HepG2 (cell line): ENCODE data around the gene SEMA3F. TPM values are rescaled to one million over a fixed set of nuclear protein-coding genes. Genes with fewer than 3 reads are reported as not detected.

ENCODE experiments used
- CENPX ChIP-seq: sonication (generic); formaldehyde crosslinking; IDR thresholded peaks from 2 replicates; pipeline ENCODE4 v1.9.0; 2021; ENCODE audit warnings: mild to moderate bottlenecking, missing genetic modification reagents, moderate library complexity
- FLYWCH1 ChIP-seq: sonication (generic); formaldehyde crosslinking; IDR thresholded peaks from 2 replicates; pipeline ENCODE4 v1.8.1; 2023; ENCODE audit warnings: mild to moderate bottlenecking, missing genetic modification reagents
- FOSL1 ChIP-seq: sonication (generic); formaldehyde crosslinking; IDR thresholded peaks from 2 replicates; pipeline ENCODE4 v1.9.0; 2021; ENCODE audit warnings: missing genetic modification reagents, borderline replicate concordance
- FOXP1 ChIP-seq, 2 experiments: fragments of 450-650 bp in 1 of 2; IDR thresholded peaks; 2 replicates each; pipeline ENCODE4 v1.6.1; 2017 to 2018; ENCODE audit warnings: antibody characterized with exemption in 1 of 2
- GATAD2A ChIP-seq: IDR thresholded peaks from 2 replicates; pipeline ENCODE4 v1.6.1; 2016
- GLI4 ChIP-seq: sonication (generic); formaldehyde crosslinking; IDR thresholded peaks from 2 replicates; pipeline ENCODE4 v1.5.1; 2020; ENCODE audit warnings: missing genetic modification reagents, mild to moderate bottlenecking, moderate library complexity, borderline replicate concordance
- HDAC1 ChIP-seq: sonication (generic); formaldehyde crosslinking; IDR thresholded peaks from 2 replicates; pipeline ENCODE4 v1.5.1; 2020; ENCODE audit warnings: mild to moderate bottlenecking, missing genetic modification reagents
- KLF11 ChIP-seq: IDR thresholded peaks from 2 replicates; pipeline ENCODE4 v1.6.1; 2016; ENCODE audit warnings: missing compliant biosample characterization
- MTF1 ChIP-seq: sonication (generic); formaldehyde crosslinking; IDR thresholded peaks from 2 replicates; pipeline ENCODE4 v1.5.0; 2020; ENCODE audit warnings: missing genetic modification reagents
- NFE2L1 ChIP-seq: sonication (generic); formaldehyde crosslinking; IDR thresholded peaks from 2 replicates; pipeline ENCODE4 v1.4.0; 2020; ENCODE audit warnings: missing genetic modification reagents, mild to moderate bottlenecking, borderline replicate concordance
- TBP ChIP-seq: sonication (generic); formaldehyde crosslinking; IDR thresholded peaks from 2 replicates; pipeline ENCODE4 v1.5.0; 2020; ENCODE audit warnings: missing genetic modification reagents
- TCF12 ChIP-seq, 2 experiments: fragments of 450-650 bp in 1 of 2; sonication (generic) in 1 of 2; formaldehyde crosslinking in 1 of 2; IDR thresholded peaks; 2 replicates each; pipeline versions ENCODE4 v1.6.1 to v1.8.0; 2017 to 2022; ENCODE audit warnings: antibody characterized with exemption in 1 of 2, mild to moderate bottlenecking in 1 of 2, missing genetic modification reagents in 1 of 2, moderate library complexity in 1 of 2
- TGIF2 ChIP-seq: IDR thresholded peaks from 2 replicates; pipeline ENCODE4 v1.6.1; 2016; ENCODE audit warnings: control low read depth, missing compliant biosample characterization
- ZNF264 ChIP-seq: sonication (generic); formaldehyde crosslinking; IDR thresholded peaks from 2 replicates; pipeline ENCODE4 v1.4.0; 2020; ENCODE audit warnings: missing genetic modification reagents
- ZNF292 ChIP-seq: sonication (generic); formaldehyde crosslinking; IDR thresholded peaks from 2 replicates; pipeline ENCODE4 v1.8.1; 2022; ENCODE audit warnings: mild to moderate bottlenecking, low read depth, missing genetic modification reagents, borderline replicate concordance
- ZNF543 ChIP-seq: sonication (generic); formaldehyde crosslinking; IDR thresholded peaks from 2 replicates; pipeline ENCODE4 v1.4.0; 2020; ENCODE audit warnings: mild to moderate bottlenecking, missing genetic modification reagents
- ZNF720 ChIP-seq: sonication (generic); formaldehyde crosslinking; IDR thresholded peaks from 2 replicates; pipeline ENCODE4 v1.4.0; 2020; ENCODE audit warnings: missing genetic modification reagents
- ZNF746 ChIP-seq: sonication (generic); formaldehyde crosslinking; IDR thresholded peaks from 2 replicates; pipeline ENCODE4 v1.8.0; 2022; ENCODE audit warnings: mild to moderate bottlenecking, missing genetic modification reagents
- polyA plus RNA-seq, 8 experiments: library from polyadenylated mRNA; depleted of rRNA in 3 of 8; stranded (reverse) in 7 of 8; unstranded in 1 of 8; fragments of >200 nt; fragmentation: Illumina TruSeq in 4 of 8; extraction: Trizol in 4 of 8; gene quantifications; 2 replicates each; pipeline versions ENCODE4 v1.2.1 to v1.2.3, GENCODE V29; 2011 to 2016; ENCODE audit warnings: low read depth in 4 of 8, missing spikeins in 1 of 8, mixed read lengths in 1 of 8; ENCODE audit not compliant: insufficient read depth in 1 of 8
- total RNA-seq, 5 experiments: library from RNA; depleted of rRNA; stranded (reverse); fragments of >200 nt; fragmentation: Illumina TruSeq; extraction: Trizol; gene quantifications; 2 replicates each; pipeline ENCODE4 v1.2.3, GENCODE V29; 2016; ENCODE audit warnings: low read depth in 1 of 5
- TF ChIP-seq, protein P1 (sequence below): IDR thresholded peaks from 2 replicates; pipeline ENCODE4 v1.6.1; 2018; ENCODE audit warnings: missing genetic modification reagents, mild to moderate bottlenecking, missing compliant biosample characterization
- TF ChIP-seq, protein P2 (sequence below): sonication (generic); formaldehyde crosslinking; IDR thresholded peaks from 2 replicates; pipeline ENCODE4 v1.5.0; 2020; ENCODE audit warnings: missing genetic modification reagents
- TF ChIP-seq, protein P3 (sequence below): fragments of 450-650 bp; IDR thresholded peaks from 2 replicates; pipeline ENCODE4 v1.6.1; 2016
- TF ChIP-seq, protein P4 (sequence below): sonication (generic); formaldehyde crosslinking; IDR thresholded peaks from 2 replicates; pipeline ENCODE4 v1.9.0; 2021; ENCODE audit warnings: missing genetic modification reagents, mild to moderate bottlenecking, borderline replicate concordance

SEMA3F gene
- total and polyA plus RNA-seq, 2 of the 13 experiments (the other 11 are each of a cell fraction or from before 2014, with no cell fraction given) = 7.6 to 17.2 TPM

DNA sequence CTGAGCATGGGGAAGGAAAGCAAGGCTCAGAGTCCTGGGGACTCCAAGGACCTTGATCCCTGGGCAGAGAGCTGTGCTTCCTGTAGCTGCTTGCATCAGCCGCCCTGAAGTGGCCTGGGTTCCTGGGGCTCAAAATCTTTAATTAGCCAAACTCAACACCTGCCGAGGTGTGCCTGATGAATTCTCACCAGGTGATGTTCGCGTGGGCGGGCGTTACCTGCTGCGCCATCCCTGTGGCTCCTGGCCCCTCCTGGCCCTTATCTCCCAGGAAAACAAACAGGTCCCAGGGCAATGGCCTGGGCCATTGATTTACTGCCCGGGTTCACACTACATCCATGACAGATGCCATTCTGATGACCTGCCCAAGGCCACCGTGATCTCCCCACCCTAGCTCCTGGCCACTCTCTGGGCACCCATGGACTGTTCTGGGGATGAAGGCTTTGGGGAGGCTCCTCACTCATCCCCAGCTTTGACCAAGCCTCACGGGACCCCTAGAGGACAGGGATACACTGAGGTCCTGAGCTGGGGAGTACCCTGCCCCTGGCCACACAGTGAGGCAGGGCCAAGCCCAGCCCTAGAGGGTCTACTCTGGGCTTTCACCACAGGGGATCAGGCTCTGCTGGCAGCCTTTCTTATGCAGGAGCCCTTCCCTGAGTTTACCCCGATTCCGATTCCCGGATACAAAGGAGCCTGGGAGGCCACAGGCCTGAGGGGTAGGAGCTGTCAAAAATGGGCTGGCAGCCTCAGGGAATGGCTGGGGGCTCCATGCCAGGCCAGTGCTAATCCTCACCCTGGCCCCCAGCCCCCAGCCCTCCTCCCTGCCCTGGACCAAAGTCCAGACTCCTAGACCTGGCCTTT is 55.6 kb downstream of the SEMA3F start (continued):
- TF ChIP-seq, protein P1, sequence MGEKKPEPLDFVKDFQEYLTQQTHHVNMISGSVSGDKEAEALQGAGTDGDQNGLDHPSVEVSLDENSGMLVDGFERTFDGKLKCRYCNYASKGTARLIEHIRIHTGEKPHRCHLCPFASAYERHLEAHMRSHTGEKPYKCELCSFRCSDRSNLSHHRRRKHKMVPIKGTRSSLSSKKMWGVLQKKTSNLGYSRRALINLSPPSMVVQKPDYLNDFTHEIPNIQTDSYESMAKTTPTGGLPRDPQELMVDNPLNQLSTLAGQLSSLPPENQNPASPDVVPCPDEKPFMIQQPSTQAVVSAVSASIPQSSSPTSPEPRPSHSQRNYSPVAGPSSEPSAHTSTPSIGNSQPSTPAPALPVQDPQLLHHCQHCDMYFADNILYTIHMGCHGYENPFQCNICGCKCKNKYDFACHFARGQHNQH = peak; percentile 63; the same call in 1 of the 2 replicates
- no peak for TF ChIP-seq TBP (CRISPR knock-in tag)
- no peak for TF ChIP-seq FLYWCH1
- TF ChIP-seq NFE2L1 (CRISPR knock-in tag) = no peak
- peak; percentile 89 for TF ChIP-seq GATAD2A
- 0 out of 2 replicates have a peak, but pooled peaks have one; percentile 43 for TF ChIP-seq GLI4
- TF ChIP-seq MTF1 = no peak
- no peak for TF ChIP-seq CENPX
- peak; percentile 57; the same call in 1 of the 2 replicates for TF ChIP-seq ZNF746
- TF ChIP-seq FOSL1 (CRISPR knock-in tag) = no peak; the same call in 1 of the 2 replicates
- TF ChIP-seq TCF12 (IDR thresholded peaks at IDR 0.05) = no peak
- TF ChIP-seq TCF12 (CRISPR knock-in tag; IDR thresholded peaks at IDR 0.05) = 0 out of 2 replicates have a peak, but pooled peaks have one; percentile 15
- TF ChIP-seq, protein P2, sequence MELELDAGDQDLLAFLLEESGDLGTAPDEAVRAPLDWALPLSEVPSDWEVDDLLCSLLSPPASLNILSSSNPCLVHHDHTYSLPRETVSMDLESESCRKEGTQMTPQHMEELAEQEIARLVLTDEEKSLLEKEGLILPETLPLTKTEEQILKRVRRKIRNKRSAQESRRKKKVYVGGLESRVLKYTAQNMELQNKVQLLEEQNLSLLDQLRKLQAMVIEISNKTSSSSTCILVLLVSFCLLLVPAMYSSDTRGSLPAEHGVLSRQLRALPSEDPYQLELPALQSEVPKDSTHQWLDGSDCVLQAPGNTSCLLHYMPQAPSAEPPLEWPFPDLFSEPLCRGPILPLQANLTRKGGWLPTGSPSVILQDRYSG (CRISPR knock-in tag) = no peak
- 0 out of 2 replicates have a peak, but pooled peaks have one; percentile 42 for TF ChIP-seq ZNF264 (CRISPR knock-in tag)
- TF ChIP-seq FOXP1 (IDR thresholded peaks at IDR 0.05) = no peak
- peak; percentile 77; the same call in 1 of the 2 replicates for TF ChIP-seq FOXP1 (CRISPR knock-in tag; IDR thresholded peaks at IDR 0.05)
- TF ChIP-seq KLF11 (CRISPR knock-in tag) = no peak
- TF ChIP-seq ZNF543 (CRISPR knock-in tag) = peak; percentile 47
- TF ChIP-seq, protein P3, sequence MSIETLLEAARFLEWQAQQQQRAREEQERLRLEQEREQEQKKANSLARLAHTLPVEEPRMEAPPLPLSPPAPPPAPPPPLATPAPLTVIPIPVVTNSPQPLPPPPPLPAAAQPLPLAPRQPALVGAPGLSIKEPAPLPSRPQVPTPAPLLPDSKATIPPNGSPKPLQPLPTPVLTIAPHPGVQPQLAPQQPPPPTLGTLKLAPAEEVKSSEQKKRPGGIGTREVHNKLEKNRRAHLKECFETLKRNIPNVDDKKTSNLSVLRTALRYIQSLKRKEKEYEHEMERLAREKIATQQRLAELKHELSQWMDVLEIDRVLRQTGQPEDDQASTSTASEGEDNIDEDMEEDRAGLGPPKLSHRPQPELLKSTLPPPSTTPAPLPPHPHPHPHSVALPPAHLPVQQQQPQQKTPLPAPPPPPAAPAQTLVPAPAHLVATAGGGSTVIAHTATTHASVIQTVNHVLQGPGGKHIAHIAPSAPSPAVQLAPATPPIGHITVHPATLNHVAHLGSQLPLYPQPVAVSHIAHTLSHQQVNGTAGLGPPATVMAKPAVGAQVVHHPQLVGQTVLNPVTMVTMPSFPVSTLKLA = no peak
- TF ChIP-seq ZNF720 (CRISPR knock-in tag) = no peak
- no peak for TF ChIP-seq ZNF292
- TF ChIP-seq, protein P4, sequence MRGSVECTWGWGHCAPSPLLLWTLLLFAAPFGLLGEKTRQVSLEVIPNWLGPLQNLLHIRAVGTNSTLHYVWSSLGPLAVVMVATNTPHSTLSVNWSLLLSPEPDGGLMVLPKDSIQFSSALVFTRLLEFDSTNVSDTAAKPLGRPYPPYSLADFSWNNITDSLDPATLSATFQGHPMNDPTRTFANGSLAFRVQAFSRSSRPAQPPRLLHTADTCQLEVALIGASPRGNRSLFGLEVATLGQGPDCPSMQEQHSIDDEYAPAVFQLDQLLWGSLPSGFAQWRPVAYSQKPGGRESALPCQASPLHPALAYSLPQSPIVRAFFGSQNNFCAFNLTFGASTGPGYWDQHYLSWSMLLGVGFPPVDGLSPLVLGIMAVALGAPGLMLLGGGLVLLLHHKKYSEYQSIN (CRISPR knock-in tag) = no peak
- peak; percentile 88 for TF ChIP-seq TGIF2
- TF ChIP-seq HDAC1 (CRISPR knock-in tag) = peak; percentile 62
